K562 (cell line): ENCODE measurements around the gene EXOC7. TPM values are rescaled to one million over a fixed set of nuclear protein-coding genes. Genes with fewer than 3 reads are reported as not detected.

Source experiments
- ATAC-seq: fragments of 200-7000 bp; cut with Tn5 transposase; 3 replicates; pipeline ENCODE4 v1.9.1; 2020; ENCODE audit warnings: moderate library complexity
- BruUV-seq: library from RNA; stranded (reverse); fragments of 400-500 nt; replicated peaks from 2 replicates; lab custom pipeline; 2021; lab: Mats Ljungman, UMichigan
- CTCF ChIA-PET: fragments of 300-600 bp; formaldehyde crosslinking; extraction: SDS; loops from one replicate; lab custom pipeline; 2021; ENCODE audit warnings: low intra/inter-chr PET ratio; lab: Yijun Ruan, JAX
- POLR2A ChIA-PET: fragments of 300-600, 350-650 bp; sonication (Branson Sonifier 250); formaldehyde crosslinking; extraction: SDS; loops from one replicate; lab custom pipeline; 2021; ENCODE audit warnings: antibody characterized with exemption, inconsistent platforms; lab: Yijun Ruan, JAX
- DNase-seq, 4 experiments: peaks; one replicate each; pipeline versions ENCODE4 v3.0.0 to v3.0.0-alpha.2; 2011 to 2018; ENCODE audit warnings: low spot score in 3 of 4, mixed read lengths in 3 of 4; ENCODE audit errors: extremely low read depth in 1 of 4
- FAIRE-seq: peaks from 2 replicates; lab custom pipeline; 2011; peaks lifted over from hg19 to GRCh38; lab: Jason Lieb, UNC
- H2AFZ ChIP-seq: 2 replicates; pipeline ENCODE4 v1.6.0; 2011; ENCODE audit warnings: low read depth, low read length, control low read depth, inconsistent platforms
- H3K27ac ChIP-seq: fragments of 200-600 bp; 3 replicates; pipeline ENCODE4 v1.8.0; 2011; ENCODE audit warnings: low read depth, mild to moderate bottlenecking, control low read depth, inconsistent platforms, low read length, moderate library complexity, mixed read lengths; ENCODE audit errors: extremely low read depth
- H3K27me3 ChIP-seq, 2 experiments: fragments of 300-600 bp in 1 of 2; 2 replicates in 1 of 2; 3 replicates in 1 of 2; pipeline versions ENCODE4 v1.6.0 to v1.8.0; 2011; ENCODE audit warnings: inconsistent platforms in 2 of 2, low read length in 2 of 2, mild to moderate bottlenecking in 1 of 2, mixed read lengths in 1 of 2, moderate library complexity in 1 of 2; ENCODE audit not compliant: control insufficient read depth in 2 of 2, insufficient read depth in 2 of 2
- H3K36me3 ChIP-seq: fragments of 300-600 bp; 3 replicates; pipeline ENCODE4 v1.8.0; 2011; ENCODE audit warnings: mild to moderate bottlenecking, low read length, inconsistent platforms; ENCODE audit not compliant: control insufficient read depth, insufficient read depth
- H3K4me1 ChIP-seq, 2 experiments: fragments of 200-600 bp in 1 of 2; replicated peaks in 1 of 2; 2 replicates in 1 of 2; 3 replicates in 1 of 2; pipeline versions ENCODE4 v1.5.1 to v1.8.0; 2011; ENCODE audit warnings: inconsistent platforms in 2 of 2, low read length in 2 of 2, mild to moderate bottlenecking in 1 of 2, mixed read lengths in 1 of 2, moderate library complexity in 1 of 2; ENCODE audit not compliant: control insufficient read depth in 2 of 2, insufficient read depth in 2 of 2
- H3K4me2 ChIP-seq: 2 replicates; pipeline ENCODE4 v1.6.1; 2011; ENCODE audit warnings: low read length, control low read depth, inconsistent platforms, mixed read lengths; ENCODE audit not compliant: insufficient read depth
- H3K4me3 ChIP-seq: fragments of 200-600 bp; sonication (generic), shearing (Covaris generic); 2 replicates; pipeline ENCODE4 v1.5.1; 2016; ENCODE audit warnings: control low read depth, inconsistent platforms
- H3K79me2 ChIP-seq: fragments of 200-600 bp; 3 replicates; pipeline ENCODE4 v1.8.0; 2011; ENCODE audit warnings: low read length, inconsistent platforms; ENCODE audit not compliant: control insufficient read depth, insufficient read depth
- H3K9ac ChIP-seq, 2 experiments: 2 replicates each; pipeline versions ENCODE4 v1.6.0 to v1.6.1; 2011; ENCODE audit warnings: low read depth in 2 of 2, low read length in 2 of 2, control low read depth in 1 of 2, inconsistent platforms in 1 of 2, mild to moderate bottlenecking in 1 of 2, mixed read lengths in 1 of 2; ENCODE audit not compliant: insufficient read depth in 1 of 2
- H3K9me1 ChIP-seq: one replicate; pipeline ENCODE4 v1.6.0; 2011; ENCODE audit warnings: inconsistent platforms, mild to moderate bottlenecking, low read length, moderate library complexity; ENCODE audit not compliant: control insufficient read depth, insufficient read depth
- H3K9me3 ChIP-seq: replicated peaks from 2 replicates; pipeline ENCODE4 v1.5.1; 2011; ENCODE audit warnings: low read depth, low read length, inconsistent platforms; ENCODE audit not compliant: control insufficient read depth, insufficient read depth
- H4K20me1 ChIP-seq: replicated peaks from 2 replicates; pipeline ENCODE4 v1.6.1; 2011; ENCODE audit warnings: low read length, inconsistent platforms, mixed read lengths; ENCODE audit not compliant: control insufficient read depth, insufficient read depth
- CEBPG ChIP-seq, 3 experiments: fragments of 200-800 bp in 1 of 3; sonication (Bioruptor generic) in 1 of 3; sonication (generic) in 1 of 3; formaldehyde crosslinking in 1 of 3; IDR thresholded peaks in 2 of 3; conservative IDR thresholded peaks in 1 of 3; 2 replicates each; pipeline versions ENCODE4 v1.6.1 to v1.8.0; 2016 to 2022; ENCODE audit warnings: missing compliant biosample characterization in 2 of 3, missing genetic modification characterization in 2 of 3, mild to moderate bottlenecking in 1 of 3, missing genetic modification reagents in 1 of 3
- CHAMP1 ChIP-seq: fragments of 450-650 bp; IDR thresholded peaks from 2 replicates; pipeline ENCODE4 v1.6.1; 2016; ENCODE audit warnings: mild to moderate bottlenecking
- FIP1L1 ChIP-seq: fragments of 200-400 bp; formaldehyde crosslinking; IDR thresholded peaks from 2 replicates; pipeline ENCODE4 v1.6.1; 2018; ENCODE audit warnings: mild to moderate bottlenecking, low read depth, low read length; ENCODE audit not compliant: poor library complexity, severe bottlenecking
- PATZ1 ChIP-seq: fragments of 250-450 bp; sonication (Bioruptor Pico); IDR thresholded peaks from 2 replicates; pipeline ENCODE4 v1.5.0; 2020; ENCODE audit warnings: mild to moderate bottlenecking, borderline replicate concordance
- SAFB2 ChIP-seq: fragments of 200-400 bp; formaldehyde crosslinking; IDR thresholded peaks from 2 replicates; pipeline ENCODE4 v1.6.1; 2018; ENCODE audit warnings: borderline replicate concordance, low read length, low read depth, moderate library complexity; ENCODE audit not compliant: severe bottlenecking
- STAT5A ChIP-seq: IDR thresholded peaks from 2 replicates; pipeline ENCODE4 v1.6.1; 2012; ENCODE audit warnings: low read length, inconsistent platforms, borderline replicate concordance
- TEAD2 ChIP-seq: fragments of 450-650 bp; IDR thresholded peaks from 2 replicates; pipeline ENCODE4 v1.6.1; 2016; ENCODE audit warnings: missing genetic modification characterization, control low read depth, missing compliant biosample characterization
- YY1 ChIP-seq, 3 experiments: IDR thresholded peaks; 2 replicates each; pipeline ENCODE4 v1.6.1; 2011; ENCODE audit warnings: low read length in 2 of 3, mild to moderate bottlenecking in 2 of 3, moderate library complexity in 2 of 3, borderline replicate concordance in 1 of 3, control low read depth in 1 of 3, low read depth in 1 of 3; ENCODE audit not compliant: insufficient read depth in 3 of 3, insufficient replicate concordance in 2 of 3, control insufficient read depth in 1 of 3, insufficient read length in 1 of 3; ENCODE audit errors: extremely low read depth in 1 of 3
- ZBTB33 ChIP-seq: sonication (generic); formaldehyde crosslinking; IDR thresholded peaks from 2 replicates; pipeline ENCODE4 v1.8.1; 2023; ENCODE audit warnings: mild to moderate bottlenecking, missing genetic modification reagents
- ZNF124 ChIP-seq: sonication (generic); formaldehyde crosslinking; IDR thresholded peaks from 2 replicates; pipeline ENCODE4 v1.8.1; 2022; ENCODE audit warnings: missing genetic modification reagents
- ZNF408 ChIP-seq: fragments of 250-450 bp; sonication (Bioruptor Pico); IDR thresholded peaks from 2 replicates; pipeline ENCODE4 v1.4.0; 2020; ENCODE audit warnings: low read depth, mild to moderate bottlenecking, moderate library complexity
- ZNF717 ChIP-seq: fragments of 250-450 bp; sonication (Bioruptor Pico); IDR thresholded peaks from 2 replicates; pipeline ENCODE4 v1.5.0; 2021
- WGBS: fragments of 100-300 bp; shearing (Covaris generic); methylation state at CpG from one replicate; pipeline ENCODE4 v1.1.6; 2016; ENCODE audit warnings: low coverage, mixed read lengths; ENCODE audit not compliant: insufficient coverage; ENCODE audit errors: missing lambda C conversion rate; 5-methylcytosine and 5-hydroxymethylcytosine counted together
- in situ Hi-C: fragments of 300-500 bp; cut with MboI; formaldehyde crosslinking; loops from 4 replicates; pipeline ENCODE4 v1.15.0; 2018; ENCODE audit warnings: inconsistent platforms, mixed read lengths
- intact Hi-C: fragments of 100-400 bp; cut with micrococcal nuclease; formaldehyde crosslinking; loops from 2 replicates; pipeline ENCODE4 v1.14.2; 2022
- polyA plus RNA-seq, 8 experiments: library from polyadenylated mRNA; depleted of rRNA in 4 of 8; stranded (reverse) in 5 of 8; unstranded in 3 of 8; fragments of >200 nt; fragmentation: Nextera tagmentation in 2 of 8; fragmentation: Illumina TruSeq in 1 of 8; extraction: Ambion mirVana in 2 of 8; extraction: Trizol in 1 of 8; gene quantifications; 2 replicates each; pipeline versions ENCODE4 v1.2.1 to v1.2.3, GENCODE V29; 2011 to 2014; ENCODE audit warnings: inconsistent platforms in 1 of 8, missing spikeins in 1 of 8
- total RNA-seq, 7 experiments: library from RNA; depleted of rRNA in 6 of 7; stranded (reverse); fragments of >200 nt in 6 of 7; fragmentation: Illumina TruSeq in 2 of 7; extraction: Trizol in 2 of 7; gene quantifications; 2 replicates each; pipeline versions ENCODE4 v1.2.1 to v1.2.3, GENCODE V29; 2011 to 2021; ENCODE audit warnings: low replicate concordance in 1 of 7

EXOC7 gene
- total and polyA plus RNA-seq, 9 of the 15 experiments (the other 6 are each of a cell fraction or from before 2014, with no cell fraction given): 18.6 to 57.0 (median 35.0) TPM

- H2AFZ ChIP-seq: no peak overlapping the region
- no peaks in the 10 kb centered on the region for H3K9me1 ChIP-seq
- peaks cover under 1% of the 10 kb centered on the region; the same call in 1 of the 3 replicates for H3K36me3 ChIP-seq
- no peak overlapping the region for H3K4me3 ChIP-seq
- no peaks in the 10 kb centered on the region for H4K20me1 ChIP-seq
- no peaks in the 10 kb centered on the region for H3K79me2 ChIP-seq
- DNase-seq: no peak
- POLR2A ChIA-PET: interaction anchor here (0.6 to 0.8 kb wide), 3 partner anchors 38 to 247 kb away, joined by 3 to 4 read pairs (median 3); no protein-coding TSS in a partner anchor
- H3K4me1 ChIP-seq: peaks cover 8 to 19% of the 10 kb centered on the region in 2 experiments
- WGBS: 69% methylated on average over 5 of the region's 5 CpGs
- H3K9me3 ChIP-seq: no peaks in the 10 kb centered on the region
- no peak for FAIRE-seq
- no peak for ATAC-seq
- no peak overlapping the region for H3K27ac ChIP-seq
- in situ Hi-C loops: no loop called here
- no TSS peak for BruUV-seq
- CTCF ChIA-PET: no interaction called here
- H3K27me3 ChIP-seq: no peaks in the 10 kb centered on the region
- no peak overlapping the region for H3K4me2 ChIP-seq
- TF ChIP-seq CEBPG (CRISPR knock-in tag; IDR thresholded peaks at IDR 0.05) (no peak), CEBPG (tag; conservative IDR thresholded peaks at IDR 0.05 in 1 of 2, IDR thresholded peaks at IDR 0.05 in 1 of 2) (no peak), YY1 (IDR thresholded peaks at IDR 0.05; ENCODE audit: borderline replicate concordance in 1 of 3, control insufficient read depth in 1 of 3, extremely low read depth in 1 of 3, insufficient read depth in 3 of 3, insufficient read length in 1 of 3, insufficient replicate concordance in 2 of 3, low read depth in 1 of 3, low read length in 2 of 3) (no peak), PATZ1 (no peak), SAFB2 (no peak), ZNF717 (CRISPR knock-in tag) (no peak), ZBTB33 (no peak), TEAD2 (tag) (no peak), ZNF124 (no peak), CHAMP1 (no peak), ZNF408 (no peak), FIP1L1 (no peak), STAT5A (no peak)
- H3K9ac ChIP-seq: no peak overlapping the region
- intact Hi-C loops: no loop called here
Observed at GRCh38 chr17:76032780-76033108, 70.8 kb downstream of the EXOC7 start.
